Measurements from ENCODE around the gene NOC2L.
A peak's percentile ranks its signal among the peaks of the same experiment; 100 is the strongest.

Gene NOC2L

DNA sequence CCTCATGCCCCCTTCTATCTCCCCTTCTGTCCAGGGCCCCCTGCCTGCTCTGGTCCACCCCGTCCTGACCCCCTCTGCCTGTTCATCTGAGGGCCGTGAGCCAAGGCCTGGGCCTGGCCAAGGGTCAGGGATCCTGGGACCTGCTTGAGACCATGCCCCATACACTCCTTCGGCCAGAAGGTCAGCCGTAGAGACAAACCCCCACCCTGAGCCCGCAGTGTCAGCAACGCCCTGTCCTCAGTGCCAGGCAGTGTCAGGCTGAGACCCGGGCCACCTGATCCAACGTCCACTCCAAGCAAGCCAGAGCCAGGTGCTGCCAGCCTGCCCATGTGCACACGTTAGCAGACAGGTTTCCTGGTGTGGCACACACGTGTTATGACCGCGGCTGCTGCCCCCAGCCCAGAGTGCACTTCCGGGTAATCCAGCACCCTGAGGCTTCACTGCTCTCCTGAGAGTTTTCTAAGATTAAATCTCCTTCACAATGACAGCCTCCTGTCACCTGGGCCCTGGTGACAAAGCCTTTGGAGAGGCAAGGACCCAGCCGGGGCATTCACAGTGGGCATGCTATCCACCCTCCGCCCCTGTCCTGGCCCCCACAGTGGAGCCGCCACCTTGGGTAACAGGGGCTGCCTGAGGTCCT, 45.4 kb downstream of the NOC2L start:
- DNase-seq = no peak

DNA sequence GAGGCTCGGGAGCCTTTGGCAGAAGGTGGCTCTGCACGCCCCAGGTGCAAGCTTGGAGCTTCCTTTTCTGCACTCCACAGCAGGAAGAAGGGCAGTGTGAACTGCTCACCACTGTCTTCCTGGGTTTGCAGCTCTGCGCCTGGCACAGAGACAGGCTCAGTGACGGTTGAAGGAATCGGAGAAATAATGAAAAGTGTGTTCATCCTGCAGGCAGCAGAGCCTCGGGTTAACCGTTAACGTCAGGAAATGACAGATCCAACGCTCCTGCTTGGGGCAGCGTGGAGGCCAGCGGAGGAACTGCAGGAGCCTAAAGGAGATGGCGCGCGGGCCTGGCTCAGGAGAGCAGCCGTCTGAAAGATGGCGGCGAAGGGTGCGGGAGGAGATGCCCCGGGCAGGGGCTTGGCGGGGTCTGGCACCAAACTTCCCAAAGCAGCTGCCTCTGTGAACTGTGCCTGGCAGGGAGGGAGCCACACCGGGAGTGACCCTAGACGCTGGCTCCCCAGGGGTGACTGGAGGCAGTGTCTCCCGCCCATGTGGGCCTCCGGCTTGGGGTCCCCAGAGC, 46.2 kb downstream of the NOC2L start:
- DNase-seq = no peak

DNA sequence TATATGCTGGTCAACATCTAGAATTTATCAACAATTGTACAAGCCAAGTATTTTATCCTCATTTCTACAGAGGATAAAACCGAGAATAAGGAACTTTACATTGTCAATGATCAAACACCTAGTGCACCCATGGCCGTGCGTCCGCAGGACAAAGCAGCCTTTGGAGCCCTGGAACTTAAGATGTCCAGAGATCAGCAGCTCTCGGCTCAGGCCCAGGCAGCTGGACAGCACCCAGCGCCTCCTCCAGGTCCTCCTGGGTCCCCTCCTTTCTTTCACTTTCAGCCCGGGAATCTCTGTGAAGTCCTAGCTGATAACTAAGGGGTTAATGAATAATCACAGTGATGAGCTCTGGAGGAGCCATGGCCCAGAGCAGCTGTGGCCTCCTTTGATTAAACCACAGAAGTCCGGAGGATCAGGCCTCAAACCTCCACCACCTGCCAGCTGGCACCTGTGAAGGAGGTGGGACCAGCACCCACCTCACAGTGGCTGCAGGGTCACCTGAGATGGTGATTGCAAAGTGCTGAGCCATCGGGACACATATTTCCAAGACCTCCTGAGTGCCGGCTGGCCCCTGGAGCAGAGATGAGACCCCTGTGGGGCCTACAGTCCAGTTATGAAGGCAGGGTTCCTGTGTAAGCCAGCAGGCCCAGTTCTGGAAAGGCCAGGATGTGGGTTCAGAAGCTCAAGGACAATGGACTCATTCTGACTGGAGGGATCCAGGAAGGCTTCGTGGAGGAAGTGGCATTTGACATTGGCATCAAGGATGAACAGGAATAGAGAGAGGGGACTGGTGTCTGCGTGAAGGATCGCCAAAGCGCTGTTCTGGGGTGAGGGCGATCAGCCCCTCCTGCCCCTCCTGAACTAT, 46.9 kb downstream of the NOC2L start:
- no peak for DNase-seq

DNA sequence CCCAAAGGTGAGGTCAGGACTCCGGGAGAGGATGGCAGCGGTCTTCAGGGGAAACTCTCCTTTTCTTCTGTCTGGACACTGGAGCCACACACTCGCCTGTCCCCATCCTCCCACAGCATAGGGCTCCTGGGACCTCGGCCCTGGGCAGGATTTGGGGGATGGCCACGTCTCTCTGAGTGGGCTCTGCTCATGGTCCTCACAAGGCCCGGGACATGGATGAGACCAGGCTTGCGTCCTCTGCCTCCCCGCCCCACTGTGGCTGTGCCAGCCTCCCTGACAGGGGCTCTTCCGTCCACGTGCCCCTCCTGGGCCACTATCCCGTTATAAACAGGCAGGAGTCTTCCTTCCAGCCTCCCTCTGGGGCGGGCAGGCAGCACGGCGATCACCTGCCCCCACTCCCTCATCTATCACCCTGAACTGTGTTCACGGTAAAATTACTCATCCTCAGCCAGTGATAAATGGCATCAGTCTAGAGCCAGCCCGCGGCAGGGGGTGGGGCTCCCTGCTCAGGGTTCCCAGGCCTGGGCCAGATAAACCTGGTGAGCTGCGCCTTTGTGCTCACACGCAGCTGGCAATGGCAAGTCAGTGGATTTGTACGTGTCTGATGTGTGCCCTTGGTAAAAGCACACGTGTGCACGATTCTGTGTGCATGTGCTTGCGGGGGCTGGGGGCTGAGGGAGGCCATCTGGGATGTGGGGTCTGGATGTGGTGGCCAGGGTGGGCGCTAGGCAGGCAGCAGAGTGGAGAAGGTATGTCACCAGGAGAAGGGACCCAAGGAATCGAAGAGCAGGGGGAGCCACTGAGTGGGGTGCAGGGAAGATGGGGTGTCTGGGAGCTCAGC, 48.0 kb downstream of the NOC2L start:
- DNase-seq = no peak

DNA sequence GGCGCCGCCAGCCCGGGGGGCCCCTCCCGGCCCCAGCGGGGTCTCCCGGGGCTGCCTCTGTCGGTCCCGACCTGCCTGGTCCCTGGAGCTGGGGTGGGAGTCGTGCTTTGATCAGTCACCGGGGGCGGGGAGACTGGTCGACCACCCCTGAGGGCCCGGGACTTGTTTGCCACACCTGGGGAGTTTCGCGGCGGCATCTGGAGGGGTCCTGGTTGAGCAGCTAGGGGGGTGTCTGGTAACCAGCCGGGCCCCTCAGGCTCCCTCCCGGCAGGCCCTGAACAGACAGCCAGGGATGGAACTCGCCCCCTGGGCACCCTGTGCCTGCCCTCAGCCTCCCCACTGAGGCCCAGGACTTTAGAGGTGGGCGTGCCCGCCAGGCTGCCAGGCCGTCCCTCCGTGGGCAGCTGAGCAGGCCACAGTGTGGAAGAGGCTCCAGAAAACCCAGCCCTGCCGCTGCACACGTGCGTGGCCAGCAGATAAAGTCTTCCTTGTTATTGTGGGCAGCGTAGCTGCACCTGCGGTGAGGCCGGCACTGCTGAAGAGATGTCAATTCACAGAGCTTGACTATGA, 48.7 kb downstream of the NOC2L start:
- no peak for DNase-seq

DNA sequence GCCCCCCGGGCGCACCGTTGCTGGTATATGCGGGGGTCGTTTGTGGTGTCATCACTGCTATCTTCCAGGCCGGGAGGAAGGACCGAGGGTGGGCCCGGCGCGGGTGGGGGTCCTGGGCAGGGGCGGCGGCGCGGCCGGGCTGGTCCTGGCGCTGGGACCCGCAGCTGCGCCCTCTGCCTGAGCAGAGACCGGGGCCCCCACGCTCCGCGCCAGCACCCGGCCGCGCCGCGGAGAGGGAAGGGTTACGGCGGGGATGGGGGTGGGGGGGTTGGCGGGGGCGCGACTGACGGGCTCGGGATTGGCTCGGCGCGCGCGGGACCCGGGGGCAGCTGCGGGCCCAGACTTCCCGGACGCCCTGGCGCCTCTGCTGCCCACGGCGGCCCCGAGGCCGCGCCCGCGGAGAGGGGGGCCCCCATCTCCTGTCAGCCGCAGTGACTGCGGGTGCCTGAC, 49.2 kb downstream of the NOC2L start:
- no peak for DNase-seq

GRCh38 chr1:908661-909060, 50.4 kb downstream of the NOC2L start:
- DNase-seq = no peak

DNA sequence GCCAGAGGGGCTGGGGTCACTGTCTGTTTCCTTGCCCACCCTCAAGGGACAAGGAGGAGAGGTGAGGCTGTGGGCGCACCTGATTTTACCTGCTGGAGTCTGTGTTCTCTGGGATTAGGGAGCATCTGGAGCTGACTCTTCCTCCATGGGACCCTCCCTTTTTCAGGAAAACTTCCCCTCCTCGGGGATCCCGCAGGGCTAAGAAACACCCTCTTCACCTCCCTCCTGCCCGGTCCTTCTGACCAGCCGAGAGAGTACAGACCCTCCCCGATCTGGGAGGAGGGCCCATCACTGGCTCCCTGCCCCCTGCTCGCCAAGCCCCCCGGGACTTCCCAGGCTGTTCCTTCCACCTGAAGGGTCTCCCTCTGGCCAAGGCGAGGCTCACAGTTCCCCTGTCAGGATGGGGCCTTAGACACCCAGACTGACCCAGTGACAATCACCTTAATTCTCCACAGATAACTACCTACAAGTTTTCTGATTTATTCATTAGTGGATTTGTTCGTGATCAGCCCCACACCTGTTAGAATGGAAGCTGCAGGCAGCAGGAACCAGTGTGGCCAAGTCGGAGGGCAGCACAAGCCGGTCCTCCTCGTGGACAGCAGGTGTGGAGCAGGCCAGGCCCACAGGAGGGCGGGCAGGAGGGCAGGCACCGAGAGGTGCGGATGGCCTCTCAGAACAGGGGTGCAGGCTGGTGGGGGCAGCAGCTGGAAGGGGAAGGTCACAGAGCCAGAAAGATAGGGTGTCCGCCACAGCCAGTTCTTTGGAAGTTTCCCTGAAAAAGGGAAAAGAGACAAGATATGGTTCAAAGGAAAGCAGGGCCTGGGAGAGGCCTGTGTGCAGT, 51.2 kb downstream of the NOC2L start:
- DNase-seq = no peak

DNA sequence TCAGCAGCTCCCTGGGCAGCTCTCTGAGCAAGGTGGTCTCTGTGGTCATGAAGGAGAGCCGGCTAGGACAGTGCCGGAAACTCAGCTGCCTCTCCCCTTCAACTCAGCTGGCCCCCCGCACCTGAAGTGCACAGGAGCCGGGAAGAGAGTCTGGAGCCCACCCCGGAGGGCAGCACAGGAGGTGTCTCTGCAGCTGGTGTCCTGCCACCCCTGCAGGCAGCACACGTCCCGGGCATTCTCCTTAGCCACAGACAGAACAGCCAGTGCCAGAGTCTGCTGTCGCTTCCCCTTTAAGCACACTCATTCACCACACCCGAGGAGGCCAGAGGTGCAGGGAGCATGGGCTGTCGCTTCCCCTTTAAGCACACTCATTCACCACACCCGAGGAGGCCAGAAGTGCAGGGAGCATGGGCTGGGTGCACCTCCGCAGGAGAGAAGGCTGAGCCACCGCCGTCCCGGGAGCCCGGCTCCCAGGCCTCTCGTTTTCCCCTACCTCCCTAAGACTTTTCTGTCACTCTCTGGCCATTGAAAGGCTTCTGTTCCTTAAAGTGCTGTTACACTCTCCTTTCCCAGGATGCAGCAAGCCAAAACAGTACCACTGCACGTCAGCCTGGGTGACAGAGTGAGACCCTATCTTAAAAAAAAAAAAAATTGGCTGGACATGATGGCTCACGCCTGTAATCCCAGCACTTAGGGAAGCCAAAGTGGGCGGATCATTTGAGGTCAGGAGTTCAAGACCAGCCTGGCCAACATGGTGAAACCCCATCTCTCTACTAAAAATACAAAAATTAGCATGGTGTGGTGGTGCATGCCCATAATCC, 52.2 kb downstream of the NOC2L start:
- DNase-seq = peak; percentile 23

- DNase-seq = no peak
Observed at GRCh38 chr1:905811-906599, 53.1 kb downstream of the NOC2L start.

GRCh38 chr1:905071-905749, 53.8 kb downstream of the NOC2L start:
- DNase-seq = no peak

DNA sequence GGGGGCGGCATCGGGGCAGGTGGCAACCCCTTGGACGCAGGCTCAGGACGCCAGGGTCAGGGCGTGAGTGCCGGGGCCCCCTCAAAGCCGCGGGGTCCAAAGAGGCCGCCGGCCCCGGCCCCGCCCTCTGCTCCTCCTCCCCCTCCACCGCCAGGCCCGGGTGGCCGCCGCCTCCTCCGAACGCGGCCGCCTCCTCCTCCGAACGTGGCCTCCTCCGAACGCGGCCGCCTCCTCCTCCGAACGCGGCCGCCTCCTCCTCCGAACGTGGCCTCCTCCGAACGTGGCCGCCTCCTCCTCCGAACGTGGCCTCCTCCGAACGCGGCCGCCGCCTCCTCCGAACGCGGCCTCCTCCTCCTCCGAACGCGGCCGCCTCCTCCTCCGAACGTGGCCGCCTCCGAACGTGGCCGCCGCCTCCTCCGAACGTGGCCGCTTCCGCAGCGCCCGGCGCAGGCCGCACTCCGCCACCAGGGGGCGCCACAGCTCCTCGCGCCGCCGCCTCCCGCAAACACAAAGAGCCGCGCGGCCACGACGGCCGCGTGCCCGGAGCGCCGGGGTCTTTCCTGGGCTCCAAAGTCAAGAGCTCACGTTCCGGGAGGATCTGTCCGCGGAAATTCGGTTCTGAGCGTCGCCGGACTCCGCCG, 54.6 kb downstream of the NOC2L start:
- DNase-seq = peak; percentile 70

DNA sequence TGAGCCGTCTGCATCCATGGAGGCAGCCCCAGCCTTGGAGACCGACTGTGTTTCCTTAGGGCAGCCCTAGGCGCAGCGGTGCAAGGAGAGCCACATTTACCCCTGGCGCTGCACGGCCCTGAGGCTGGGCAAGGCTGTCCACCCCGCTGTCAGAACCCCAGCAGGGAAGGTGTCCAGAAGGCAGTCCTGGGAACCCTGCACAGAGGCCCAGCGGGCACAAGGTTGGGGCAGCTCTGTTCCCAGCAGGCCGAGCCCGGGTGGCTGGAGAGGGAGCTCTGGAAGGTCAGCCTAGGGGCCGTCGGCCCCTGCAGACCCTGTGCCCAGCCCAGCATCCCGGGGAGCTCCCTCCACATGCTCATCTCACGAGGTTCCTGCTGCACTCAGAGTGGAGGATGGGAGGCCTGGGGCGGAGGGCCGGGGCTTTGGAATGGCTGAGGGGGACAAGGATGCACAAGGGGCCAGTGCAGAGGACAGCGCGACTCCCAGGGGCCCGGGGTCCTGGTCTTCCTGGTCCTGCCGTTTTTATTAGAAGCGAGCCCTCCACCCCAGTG, 55.3 kb downstream of the NOC2L start:
- DNase-seq = no peak

- no peak for DNase-seq
Observed at GRCh38 chr1:903305-903704, 55.8 kb downstream of the NOC2L start.

- no peak for DNase-seq
Observed at GRCh38 chr1:902802-903201, 56.3 kb downstream of the NOC2L start.

DNA sequence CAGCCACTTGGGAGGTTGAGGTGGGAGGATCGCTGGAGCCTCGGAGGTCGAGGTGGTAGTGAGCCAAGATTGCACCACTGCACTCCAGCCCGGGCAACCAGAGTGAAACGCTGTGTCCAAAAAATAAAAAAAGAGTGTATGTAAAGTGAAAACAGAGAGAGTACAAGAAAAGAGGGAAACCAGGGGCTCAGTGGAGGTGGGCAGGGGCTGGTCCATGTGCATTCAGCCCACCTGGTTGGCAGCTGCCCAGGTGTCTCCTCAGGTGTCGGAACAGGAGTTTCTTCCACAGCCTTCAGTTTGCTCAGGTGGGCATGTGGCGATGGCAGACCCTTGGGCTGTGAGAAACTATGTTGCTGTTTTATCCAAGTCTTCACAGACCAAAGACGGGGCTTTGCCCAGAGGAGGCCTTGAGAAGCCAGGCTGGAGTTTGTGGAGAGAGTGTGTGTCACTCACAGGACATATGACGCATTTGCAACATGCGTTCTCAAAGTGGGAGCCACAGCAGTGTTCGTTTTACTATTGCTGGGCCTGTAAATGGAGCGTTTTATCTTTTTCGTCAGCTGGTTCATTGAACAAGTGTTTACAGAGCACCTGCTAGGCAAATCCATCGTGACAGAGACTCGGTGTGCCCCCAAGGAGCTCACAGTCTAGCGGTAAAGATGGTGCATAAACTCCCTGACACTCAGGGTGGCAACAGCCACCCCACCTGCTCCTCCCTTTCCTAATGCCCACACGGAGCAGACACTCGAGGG, 57.8 kb downstream of the NOC2L start:
- DNase-seq = no peak

DNA sequence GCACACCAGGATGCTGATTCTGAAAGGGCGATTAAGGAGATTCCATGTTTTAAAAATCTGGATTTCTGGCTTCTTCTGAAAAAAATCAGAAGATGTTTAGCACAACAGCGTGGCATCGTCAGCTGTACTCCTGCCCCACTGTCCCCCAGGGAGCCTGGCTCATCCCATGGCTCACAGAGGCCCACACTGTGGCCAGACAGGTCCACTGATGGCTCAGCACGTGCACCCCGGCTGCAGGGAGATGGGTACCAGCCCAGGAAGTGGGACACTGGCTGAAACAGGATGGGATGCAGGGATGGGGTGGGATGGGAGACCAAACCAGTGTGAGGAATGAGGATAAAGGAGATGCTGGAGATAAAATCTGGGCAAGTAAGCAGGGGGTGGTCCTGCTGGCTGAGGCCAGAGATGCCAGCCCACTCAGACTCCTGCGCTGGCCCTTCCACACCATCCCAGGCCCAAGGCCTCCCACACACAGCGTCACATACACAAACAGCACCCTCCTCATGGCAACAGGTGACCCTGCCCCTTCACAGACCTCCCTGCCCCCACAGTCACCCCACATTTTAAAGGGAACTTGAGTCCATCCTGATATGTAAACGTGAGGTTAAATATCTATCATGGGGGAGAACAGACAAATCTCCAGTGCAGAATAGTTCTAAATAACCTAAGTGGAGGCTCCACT, 59.3 kb downstream of the NOC2L start:
- no peak for DNase-seq

Data from HCEC 1CT (cell line).